ENCODE results near the gene FMO2.

FMO2 gene

DNA sequence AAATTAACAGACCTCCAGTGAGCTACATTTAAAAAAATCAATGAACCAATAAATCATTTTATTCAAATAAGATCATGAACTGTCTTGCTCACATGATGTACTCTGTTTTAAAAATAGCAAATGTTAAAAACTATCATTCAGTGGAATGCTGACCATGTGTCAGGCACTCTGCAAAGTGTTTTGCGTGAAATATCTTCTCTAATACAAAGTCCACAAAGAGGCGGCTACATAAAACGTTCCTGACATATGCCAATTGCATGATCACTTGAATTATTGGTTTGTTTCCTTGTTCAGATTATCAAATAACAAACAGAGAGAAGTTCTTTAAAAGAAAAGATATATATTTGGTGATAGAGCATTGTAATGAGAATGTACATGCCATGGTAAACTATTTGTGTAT is 10.7 kb downstream of the FMO2 start:
- H3K27me3 ChIP-seq (replicated peaks; ENCODE audit: insufficient read depth, low read length), result no peaks in the 10 kb centered on the region
- no peaks in the 10 kb centered on the region for H3K79me2 ChIP-seq (ENCODE audit: low read length)
- no peaks in the 10 kb centered on the region for H4K20me1 ChIP-seq (ENCODE audit: insufficient read depth, low read length)
- H3K36me3 ChIP-seq (replicated peaks; ENCODE audit: insufficient read depth, low read length), result no peaks in the 10 kb centered on the region
- no peak overlapping the region for H3K4me2 ChIP-seq (ENCODE audit: low read depth, low read length)
- no peak for DNase-seq
- no peaks in the 10 kb centered on the region for H3F3A ChIP-seq (ENCODE audit: insufficient read depth, low read length)
- no peak overlapping the region for H2AFZ ChIP-seq (ENCODE audit: low read length)
- TF ChIP-seq, protein P1, sequence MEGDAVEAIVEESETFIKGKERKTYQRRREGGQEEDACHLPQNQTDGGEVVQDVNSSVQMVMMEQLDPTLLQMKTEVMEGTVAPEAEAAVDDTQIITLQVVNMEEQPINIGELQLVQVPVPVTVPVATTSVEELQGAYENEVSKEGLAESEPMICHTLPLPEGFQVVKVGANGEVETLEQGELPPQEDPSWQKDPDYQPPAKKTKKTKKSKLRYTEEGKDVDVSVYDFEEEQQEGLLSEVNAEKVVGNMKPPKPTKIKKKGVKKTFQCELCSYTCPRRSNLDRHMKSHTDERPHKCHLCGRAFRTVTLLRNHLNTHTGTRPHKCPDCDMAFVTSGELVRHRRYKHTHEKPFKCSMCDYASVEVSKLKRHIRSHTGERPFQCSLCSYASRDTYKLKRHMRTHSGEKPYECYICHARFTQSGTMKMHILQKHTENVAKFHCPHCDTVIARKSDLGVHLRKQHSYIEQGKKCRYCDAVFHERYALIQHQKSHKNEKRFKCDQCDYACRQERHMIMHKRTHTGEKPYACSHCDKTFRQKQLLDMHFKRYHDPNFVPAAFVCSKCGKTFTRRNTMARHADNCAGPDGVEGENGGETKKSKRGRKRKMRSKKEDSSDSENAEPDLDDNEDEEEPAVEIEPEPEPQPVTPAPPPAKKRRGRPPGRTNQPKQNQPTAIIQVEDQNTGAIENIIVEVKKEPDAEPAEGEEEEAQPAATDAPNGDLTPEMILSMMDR (IDR thresholded peaks at IDR 0.05; ENCODE audit: low read length), result no peak
- TF ChIP-seq EZH2 (optimal IDR thresholded peaks at IDR 0.05; ENCODE audit: low read depth, low read length) (no peak), EZH2phosphoT487 (IDR thresholded peaks at IDR 0.05; ENCODE audit: low read length) (no peak)
- H3K9ac ChIP-seq (ENCODE audit: low read length), result no peak overlapping the region
- no peak overlapping the region for H3K4me3 ChIP-seq (ENCODE audit: low read length)
- H3K9me2 ChIP-seq (replicated peaks; ENCODE audit: insufficient read depth, low read length), result no peaks in the 10 kb centered on the region
- H3K9me3 ChIP-seq (replicated peaks; ENCODE audit: insufficient read depth, low read length), result no peaks in the 10 kb centered on the region
- no peak overlapping the region for H3K27ac ChIP-seq (ENCODE audit: low read length)
- H3K4me1 ChIP-seq (ENCODE audit: low read length), result no peaks in the 10 kb centered on the region

DNA sequence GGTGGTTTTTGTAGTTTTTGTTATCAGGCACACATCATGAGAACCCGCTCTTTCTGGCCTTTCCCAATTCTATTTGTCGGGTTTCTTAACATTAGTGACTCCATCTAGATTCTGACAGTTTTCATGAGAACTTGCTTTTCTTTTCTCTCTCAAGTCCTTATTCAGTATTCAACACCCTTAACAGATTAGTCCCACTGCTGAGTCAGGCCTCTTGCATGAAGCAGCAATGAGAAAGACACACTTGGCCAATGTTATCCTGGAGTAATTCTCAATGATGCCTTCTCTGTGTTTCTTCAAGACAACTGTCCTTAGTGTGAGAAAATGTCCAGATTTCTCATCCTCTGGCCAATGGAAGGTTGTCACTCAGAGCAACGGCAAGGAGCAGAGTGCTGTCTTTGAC is 11.3 kb downstream of the FMO2 start:
- no peak overlapping the region for H3K9ac ChIP-seq (ENCODE audit: low read length)
- no peaks in the 10 kb centered on the region for H3K9me2 ChIP-seq (replicated peaks; ENCODE audit: insufficient read depth, low read length)
- DNase-seq, result no peak
- no peak overlapping the region for H3K4me2 ChIP-seq (ENCODE audit: low read depth, low read length)
- H3K9me3 ChIP-seq (replicated peaks; ENCODE audit: insufficient read depth, low read length), result no peaks in the 10 kb centered on the region
- no peaks in the 10 kb centered on the region for H4K20me1 ChIP-seq (ENCODE audit: insufficient read depth, low read length)
- no peaks in the 10 kb centered on the region for H3K4me1 ChIP-seq (ENCODE audit: low read length)
- no peaks in the 10 kb centered on the region for H3K79me2 ChIP-seq (ENCODE audit: low read length)
- no peaks in the 10 kb centered on the region for H3K36me3 ChIP-seq (replicated peaks; ENCODE audit: insufficient read depth, low read length)
- no peak overlapping the region for H2AFZ ChIP-seq (ENCODE audit: low read length)
- H3K4me3 ChIP-seq (ENCODE audit: low read length), result no peak overlapping the region
- H3K27me3 ChIP-seq (replicated peaks; ENCODE audit: insufficient read depth, low read length), result no peaks in the 10 kb centered on the region
- no peak for TF ChIP-seq EZH2 (optimal IDR thresholded peaks at IDR 0.05; ENCODE audit: low read depth, low read length)
- TF ChIP-seq, protein P1 (IDR thresholded peaks at IDR 0.05; ENCODE audit: low read length), result no peak
- no peak for TF ChIP-seq EZH2phosphoT487 (IDR thresholded peaks at IDR 0.05; ENCODE audit: low read length)
- H3F3A ChIP-seq (ENCODE audit: insufficient read depth, low read length), result no peaks in the 10 kb centered on the region
- no peak overlapping the region for H3K27ac ChIP-seq (ENCODE audit: low read length)

DNA sequence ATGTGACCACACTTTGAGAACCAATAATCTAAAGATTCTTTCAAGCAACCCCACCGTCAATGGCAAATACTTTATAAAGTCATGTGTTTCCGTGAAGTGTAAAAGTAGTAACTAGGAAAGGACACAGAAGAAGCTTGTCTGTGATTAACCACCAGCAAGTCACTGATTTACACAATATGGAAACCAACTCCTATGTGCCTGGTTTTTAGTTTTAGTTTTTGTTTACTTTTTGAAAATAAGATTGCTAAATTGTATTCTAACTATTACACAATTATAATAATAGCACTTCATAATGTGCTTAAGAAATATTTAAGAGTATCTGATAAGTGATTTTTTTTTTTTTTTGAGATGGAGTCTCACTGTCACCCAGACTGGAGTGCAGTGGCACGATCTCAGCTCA is 13.0 kb downstream of the FMO2 start:
- Histone ChIP-seq H3F3A (ENCODE audit: insufficient read depth, low read length) (no peaks in the 10 kb centered on the region), H3K9ac (ENCODE audit: low read length) (no peak overlapping the region), H3K4me1 (ENCODE audit: low read length) (no peaks in the 10 kb centered on the region), H3K9me3 (replicated peaks; ENCODE audit: insufficient read depth, low read length) (no peaks in the 10 kb centered on the region), H3K4me3 (ENCODE audit: low read length) (no peak overlapping the region), H3K79me2 (ENCODE audit: low read length) (no peaks in the 10 kb centered on the region), H3K36me3 (replicated peaks; ENCODE audit: insufficient read depth, low read length) (no peaks in the 10 kb centered on the region), H3K27ac (ENCODE audit: low read length) (no peak overlapping the region), H3K4me2 (ENCODE audit: low read depth, low read length) (no peak overlapping the region), H3K27me3 (replicated peaks; ENCODE audit: insufficient read depth, low read length) (no peaks in the 10 kb centered on the region), H3K9me2 (replicated peaks; ENCODE audit: insufficient read depth, low read length) (no peaks in the 10 kb centered on the region), H2AFZ (ENCODE audit: low read length) (no peak overlapping the region), H4K20me1 (ENCODE audit: insufficient read depth, low read length) (no peaks in the 10 kb centered on the region)
- TF ChIP-seq, protein P1 (IDR thresholded peaks at IDR 0.05; ENCODE audit: low read length), result no peak
- no peak for TF ChIP-seq EZH2 (optimal IDR thresholded peaks at IDR 0.05; ENCODE audit: low read depth, low read length)
- no peak for TF ChIP-seq EZH2phosphoT487 (IDR thresholded peaks at IDR 0.05; ENCODE audit: low read length)
- DNase-seq, result no peak
